GM23338 (cell line): ENCODE results near the gene TMPRSS6. TPM values are rescaled to one million over a fixed set of nuclear protein-coding genes. Genes with fewer than 3 reads are reported as not detected.

Experiments used
- ATAC-seq: fragments of 200-7000 bp; cut with Tn5 transposase; 3 replicates; pipeline ENCODE4 v1.9.1; 2020
- DNase-seq: peaks from one replicate; pipeline ENCODE4 v3.0.0-alpha.2; 2015; ENCODE audit warnings: low spot score
- H2AFZ ChIP-seq: fragments of 200-600 bp; sonication (generic); 2 replicates; pipeline ENCODE4 v1.8.0; 2016; ENCODE audit warnings: antibody characterized with exemption, mild to moderate bottlenecking, moderate library complexity
- H3F3A ChIP-seq: fragments of 200-600 bp; sonication (generic); replicated peaks from 2 replicates; pipeline ENCODE4 v1.8.0; 2017; ENCODE audit warnings: antibody characterized with exemption, mixed run types, low read depth
- H3K27ac ChIP-seq: fragments of 200-600 bp; sonication (generic); 2 replicates; pipeline ENCODE4 v1.6.1; 2016; ENCODE audit warnings: low read depth
- H3K27me3 ChIP-seq: fragments of 200-600 bp; sonication (generic); 2 replicates; pipeline ENCODE4 v1.8.0; 2016; ENCODE audit warnings: mild to moderate bottlenecking, mixed run types, moderate library complexity; ENCODE audit not compliant: insufficient read depth
- H3K36me3 ChIP-seq: fragments of 200-600 bp; sonication (generic); 2 replicates; pipeline ENCODE4 v1.8.0; 2016; ENCODE audit warnings: mild to moderate bottlenecking; ENCODE audit not compliant: insufficient read depth
- H3K4me1 ChIP-seq: fragments of 200-600 bp; sonication (generic); 2 replicates; pipeline ENCODE4 v1.8.0; 2016; ENCODE audit warnings: mild to moderate bottlenecking, moderate library complexity; ENCODE audit not compliant: insufficient read depth
- H3K4me2 ChIP-seq: fragments of 200-600 bp; sonication (generic); 2 replicates; pipeline ENCODE4 v1.7.1; 2017; ENCODE audit warnings: mixed run types
- H3K4me3 ChIP-seq: fragments of 200-600 bp; sonication (generic); 2 replicates; pipeline ENCODE4 v1.6.1; 2016; ENCODE audit warnings: mixed run types
- H3K79me2 ChIP-seq: fragments of 200-600 bp; sonication (generic); replicated peaks from 2 replicates; pipeline ENCODE4 v1.8.0; 2017; ENCODE audit warnings: mild to moderate bottlenecking; ENCODE audit not compliant: insufficient read depth
- H3K9me2 ChIP-seq: fragments of 200-600 bp; sonication (generic); 2 replicates; pipeline ENCODE4 v1.8.0; 2017; ENCODE audit not compliant: insufficient read depth
- H4K20me1 ChIP-seq: fragments of 200-600 bp; sonication (generic); replicated peaks from 2 replicates; pipeline ENCODE4 v1.8.0; 2017; ENCODE audit warnings: mild to moderate bottlenecking; ENCODE audit not compliant: insufficient read depth
- H3K27ac Mint-ChIP-seq: 2 replicates; pipeline ENCODE4 v1.8.0; 2020; ENCODE audit warnings: inconsistent platforms, mild to moderate bottlenecking, moderate library complexity, mixed read lengths
- H3K27me3 Mint-ChIP-seq: 3 replicates; pipeline ENCODE4 v1.8.0; 2022; ENCODE audit warnings: low read depth, mild to moderate bottlenecking, moderate library complexity, mixed read lengths, inconsistent platforms; ENCODE audit not compliant: insufficient read depth, poor library complexity
- H3K36me3 Mint-ChIP-seq: 3 replicates; pipeline ENCODE4 v1.8.0; 2021; ENCODE audit warnings: low read depth, mild to moderate bottlenecking, inconsistent platforms, moderate library complexity, mixed read lengths
- H3K4me1 Mint-ChIP-seq: 3 replicates; pipeline ENCODE4 v1.8.0; 2020; ENCODE audit warnings: mild to moderate bottlenecking, inconsistent platforms, mixed read lengths
- H3K4me3 Mint-ChIP-seq: 3 replicates; pipeline ENCODE4 v1.8.0; 2021; ENCODE audit warnings: moderate library complexity, mild to moderate bottlenecking, inconsistent platforms, mixed read lengths
- H3K9me3 Mint-ChIP-seq: 3 replicates; pipeline ENCODE4 v1.8.0; 2020; ENCODE audit warnings: moderate library complexity, mild to moderate bottlenecking, inconsistent platforms, mixed read lengths
- CREB1 ChIP-seq: fragments of 250-450 bp; sonication (Bioruptor Pico); IDR thresholded peaks from 2 replicates; pipeline ENCODE4 v1.5.0; 2020; ENCODE audit warnings: low read depth, mild to moderate bottlenecking, moderate library complexity
- EZH2 ChIP-seq: fragments of 200-600 bp; sonication (generic); IDR thresholded peaks from one replicate; pipeline ENCODE4 v1.8.0; 2017; ENCODE audit warnings: antibody characterized with exemption, mild to moderate bottlenecking, low read depth; ENCODE audit not compliant: unreplicated experiment
- EZH2phosphoT487 ChIP-seq: fragments of 200-600 bp; sonication (generic); IDR thresholded peaks from one replicate; pipeline ENCODE4 v1.8.1; 2018; ENCODE audit warnings: antibody characterized with exemption; ENCODE audit not compliant: unreplicated experiment
- JUNB ChIP-seq: IDR thresholded peaks from one replicate; pipeline ENCODE4 v1.6.1; 2016; ENCODE audit warnings: antibody characterized with exemption; ENCODE audit not compliant: unreplicated experiment
- NANOG ChIP-seq: IDR thresholded peaks from 2 replicates; pipeline ENCODE4 v1.6.1; 2016; ENCODE audit warnings: antibody characterized with exemption, borderline replicate concordance
- POLR2AphosphoS5 ChIP-seq: IDR thresholded peaks from 2 replicates; pipeline ENCODE4 v1.6.1; 2016; ENCODE audit warnings: antibody characterized with exemption, low read depth
- REST ChIP-seq: IDR thresholded peaks from one replicate; pipeline ENCODE4 v1.6.1; 2018; ENCODE audit warnings: antibody characterized with exemption; ENCODE audit not compliant: unreplicated experiment
- STAT1 ChIP-seq: IDR thresholded peaks from one replicate; pipeline ENCODE4 v1.6.1; 2016; ENCODE audit warnings: antibody characterized with exemption; ENCODE audit not compliant: unreplicated experiment
- ZNF114 ChIP-seq: fragments of 250-450 bp; sonication (Bioruptor Pico); IDR thresholded peaks from 2 replicates; pipeline ENCODE4 v1.5.0; 2020; ENCODE audit warnings: mild to moderate bottlenecking, moderate library complexity
- ZNF331 ChIP-seq: fragments of 250-450 bp; sonication (Bioruptor Pico); IDR thresholded peaks from 2 replicates; pipeline ENCODE4 v1.5.0; 2020; ENCODE audit warnings: low read depth, mild to moderate bottlenecking, moderate library complexity
- polyA plus RNA-seq: library from polyadenylated mRNA; unstranded; fragments of >200 nt; fragmentation: Nextera tagmentation; extraction: Ambion mirVana; gene quantifications from 2 replicates; pipeline ENCODE4 v1.2.1, GENCODE V29; 2016
- total RNA-seq: library from RNA; depleted of rRNA; stranded (reverse); fragments of >200 nt; shearing (Covaris generic); gene quantifications from 2 replicates; pipeline ENCODE4 v1.2.3, GENCODE V29; 2014
- TF ChIP-seq, protein P1 (sequence below): fragments of 250-450 bp; sonication (Bioruptor Pico); IDR thresholded peaks from 2 replicates; pipeline ENCODE4 v1.5.0; 2020; ENCODE audit warnings: mild to moderate bottlenecking, moderate library complexity
- TF ChIP-seq, protein P2 (sequence below), 2 experiments: fragments of 200-600 bp in 1 of 2; sonication (generic) in 1 of 2; conservative IDR thresholded peaks; 2 replicates each; pipeline versions ENCODE4 v1.5.1 to v1.6.1; 2016 to 2017; ENCODE audit warnings: antibody characterized with exemption in 2 of 2, low read depth in 2 of 2, mild to moderate bottlenecking in 2 of 2, moderate library complexity in 1 of 2
- TF ChIP-seq, protein P3 (sequence below): IDR thresholded peaks from 2 replicates; pipeline ENCODE4 v1.6.1; 2016; ENCODE audit warnings: antibody characterized with exemption

TMPRSS6 gene
- total and polyA plus RNA-seq, 2 experiments from 2014 or later, result 0.13 TPM; not detected in 1

- H3F3A ChIP-seq, result no peaks in the 10 kb centered on the region
- H3K27me3 Mint-ChIP-seq, result peaks cover 12% of the 10 kb centered on the region
These were observed 32.0 kb upstream of the TMPRSS6 start for GRCh38 chr22:37141476-37141875.

More at GRCh38 chr22:37141476-37141875, 32.0 kb upstream of the TMPRSS6 start:
- no peaks in the 10 kb centered on the region for H3K36me3 ChIP-seq
- ATAC-seq (no peak), DNase-seq (no peak)
- no peak overlapping the region for H3K4me3 Mint-ChIP-seq
- no peaks in the 10 kb centered on the region for H3K79me2 ChIP-seq
- no peaks in the 10 kb centered on the region for H3K9me3 Mint-ChIP-seq
- H3K36me3 Mint-ChIP-seq, result no peaks in the 10 kb centered on the region; the same call in 2 of the 3 replicates
- H3K4me1 Mint-ChIP-seq, result peaks cover 10% of the 10 kb centered on the region
- H3K27me3 ChIP-seq, result no peaks in the 10 kb centered on the region
- no peak overlapping the region for H3K4me3 ChIP-seq
- H3K27ac Mint-ChIP-seq, result no peak overlapping the region
- TF ChIP-seq, protein P1, sequence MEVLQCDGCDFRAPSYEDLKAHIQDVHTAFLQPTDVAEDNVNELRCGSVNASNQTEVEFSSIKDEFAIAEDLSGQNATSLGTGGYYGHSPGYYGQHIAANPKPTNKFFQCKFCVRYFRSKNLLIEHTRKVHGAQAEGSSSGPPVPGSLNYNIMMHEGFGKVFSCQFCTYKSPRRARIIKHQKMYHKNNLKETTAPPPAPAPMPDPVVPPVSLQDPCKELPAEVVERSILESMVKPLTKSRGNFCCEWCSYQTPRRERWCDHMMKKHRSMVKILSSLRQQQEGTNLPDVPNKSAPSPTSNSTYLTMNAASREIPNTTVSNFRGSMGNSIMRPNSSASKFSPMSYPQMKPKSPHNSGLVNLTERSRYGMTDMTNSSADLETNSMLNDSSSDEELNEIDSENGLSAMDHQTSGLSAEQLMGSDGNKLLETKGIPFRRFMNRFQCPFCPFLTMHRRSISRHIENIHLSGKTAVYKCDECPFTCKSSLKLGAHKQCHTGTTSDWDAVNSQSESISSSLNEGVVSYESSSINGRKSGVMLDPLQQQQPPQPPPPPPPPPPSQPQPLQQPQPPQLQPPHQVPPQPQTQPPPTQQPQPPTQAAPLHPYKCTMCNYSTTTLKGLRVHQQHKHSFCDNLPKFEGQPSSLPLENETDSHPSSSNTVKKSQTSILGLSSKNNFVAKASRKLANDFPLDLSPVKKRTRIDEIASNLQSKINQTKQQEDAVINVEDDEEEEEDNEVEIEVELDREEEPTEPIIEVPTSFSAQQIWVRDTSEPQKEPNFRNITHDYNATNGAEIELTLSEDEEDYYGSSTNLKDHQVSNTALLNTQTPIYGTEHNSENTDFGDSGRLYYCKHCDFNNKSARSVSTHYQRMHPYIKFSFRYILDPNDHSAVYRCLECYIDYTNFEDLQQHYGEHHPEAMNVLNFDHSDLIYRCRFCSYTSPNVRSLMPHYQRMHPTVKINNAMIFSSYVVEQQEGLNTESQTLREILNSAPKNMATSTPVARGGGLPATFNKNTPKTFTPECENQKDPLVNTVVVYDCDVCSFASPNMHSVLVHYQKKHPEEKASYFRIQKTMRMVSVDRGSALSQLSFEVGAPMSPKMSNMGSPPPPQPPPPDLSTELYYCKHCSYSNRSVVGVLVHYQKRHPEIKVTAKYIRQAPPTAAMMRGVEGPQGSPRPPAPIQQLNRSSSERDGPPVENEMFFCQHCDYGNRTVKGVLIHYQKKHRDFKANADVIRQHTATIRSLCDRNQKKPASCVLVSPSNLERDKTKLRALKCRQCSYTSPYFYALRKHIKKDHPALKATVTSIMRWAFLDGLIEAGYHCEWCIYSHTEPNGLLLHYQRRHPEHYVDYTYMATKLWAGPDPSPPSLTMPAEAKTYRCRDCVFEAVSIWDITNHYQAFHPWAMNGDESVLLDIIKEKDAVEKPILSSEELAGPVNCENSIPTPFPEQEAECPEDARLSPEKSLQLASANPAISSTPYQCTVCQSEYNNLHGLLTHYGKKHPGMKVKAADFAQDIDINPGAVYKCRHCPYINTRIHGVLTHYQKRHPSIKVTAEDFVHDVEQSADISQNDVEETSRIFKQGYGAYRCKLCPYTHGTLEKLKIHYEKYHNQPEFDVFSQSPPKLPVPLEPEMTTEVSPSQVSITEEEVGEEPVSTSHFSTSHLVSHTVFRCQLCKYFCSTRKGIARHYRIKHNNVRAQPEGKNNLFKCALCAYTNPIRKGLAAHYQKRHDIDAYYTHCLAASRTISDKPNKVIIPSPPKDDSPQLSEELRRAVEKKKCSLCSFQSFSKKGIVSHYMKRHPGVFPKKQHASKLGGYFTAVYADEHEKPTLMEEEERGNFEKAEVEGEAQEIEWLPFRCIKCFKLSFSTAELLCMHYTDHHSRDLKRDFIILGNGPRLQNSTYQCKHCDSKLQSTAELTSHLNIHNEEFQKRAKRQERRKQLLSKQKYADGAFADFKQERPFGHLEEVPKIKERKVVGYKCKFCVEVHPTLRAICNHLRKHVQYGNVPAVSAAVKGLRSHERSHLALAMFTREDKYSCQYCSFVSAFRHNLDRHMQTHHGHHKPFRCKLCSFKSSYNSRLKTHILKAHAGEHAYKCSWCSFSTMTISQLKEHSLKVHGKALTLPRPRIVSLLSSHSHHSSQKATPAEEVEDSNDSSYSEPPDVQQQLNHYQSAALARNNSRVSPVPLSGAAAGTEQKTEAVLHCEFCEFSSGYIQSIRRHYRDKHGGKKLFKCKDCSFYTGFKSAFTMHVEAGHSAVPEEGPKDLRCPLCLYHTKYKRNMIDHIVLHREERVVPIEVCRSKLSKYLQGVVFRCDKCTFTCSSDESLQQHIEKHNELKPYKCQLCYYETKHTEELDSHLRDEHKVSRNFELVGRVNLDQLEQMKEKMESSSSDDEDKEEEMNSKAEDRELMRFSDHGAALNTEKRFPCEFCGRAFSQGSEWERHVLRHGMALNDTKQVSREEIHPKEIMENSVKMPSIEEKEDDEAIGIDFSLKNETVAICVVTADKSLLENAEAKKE (CRISPR knock-in tag), result no peak
- no peak for TF ChIP-seq EZH2phosphoT487
- TF ChIP-seq JUNB, result no peak
- TF ChIP-seq, protein P2, sequence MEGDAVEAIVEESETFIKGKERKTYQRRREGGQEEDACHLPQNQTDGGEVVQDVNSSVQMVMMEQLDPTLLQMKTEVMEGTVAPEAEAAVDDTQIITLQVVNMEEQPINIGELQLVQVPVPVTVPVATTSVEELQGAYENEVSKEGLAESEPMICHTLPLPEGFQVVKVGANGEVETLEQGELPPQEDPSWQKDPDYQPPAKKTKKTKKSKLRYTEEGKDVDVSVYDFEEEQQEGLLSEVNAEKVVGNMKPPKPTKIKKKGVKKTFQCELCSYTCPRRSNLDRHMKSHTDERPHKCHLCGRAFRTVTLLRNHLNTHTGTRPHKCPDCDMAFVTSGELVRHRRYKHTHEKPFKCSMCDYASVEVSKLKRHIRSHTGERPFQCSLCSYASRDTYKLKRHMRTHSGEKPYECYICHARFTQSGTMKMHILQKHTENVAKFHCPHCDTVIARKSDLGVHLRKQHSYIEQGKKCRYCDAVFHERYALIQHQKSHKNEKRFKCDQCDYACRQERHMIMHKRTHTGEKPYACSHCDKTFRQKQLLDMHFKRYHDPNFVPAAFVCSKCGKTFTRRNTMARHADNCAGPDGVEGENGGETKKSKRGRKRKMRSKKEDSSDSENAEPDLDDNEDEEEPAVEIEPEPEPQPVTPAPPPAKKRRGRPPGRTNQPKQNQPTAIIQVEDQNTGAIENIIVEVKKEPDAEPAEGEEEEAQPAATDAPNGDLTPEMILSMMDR (conservative IDR thresholded peaks at IDR 0.05; ENCODE audit: low read depth in 2 of 2), result no peak
- no peak for TF ChIP-seq EZH2
- no peak for TF ChIP-seq STAT1
- TF ChIP-seq ZNF114 (CRISPR knock-in tag), result no peak
- TF ChIP-seq ZNF331 (CRISPR knock-in tag), result no peak
- no peak for TF ChIP-seq POLR2AphosphoS5
- no peak for TF ChIP-seq NANOG
- no peak for TF ChIP-seq CREB1
- no peak for TF ChIP-seq REST
- TF ChIP-seq, protein P3, sequence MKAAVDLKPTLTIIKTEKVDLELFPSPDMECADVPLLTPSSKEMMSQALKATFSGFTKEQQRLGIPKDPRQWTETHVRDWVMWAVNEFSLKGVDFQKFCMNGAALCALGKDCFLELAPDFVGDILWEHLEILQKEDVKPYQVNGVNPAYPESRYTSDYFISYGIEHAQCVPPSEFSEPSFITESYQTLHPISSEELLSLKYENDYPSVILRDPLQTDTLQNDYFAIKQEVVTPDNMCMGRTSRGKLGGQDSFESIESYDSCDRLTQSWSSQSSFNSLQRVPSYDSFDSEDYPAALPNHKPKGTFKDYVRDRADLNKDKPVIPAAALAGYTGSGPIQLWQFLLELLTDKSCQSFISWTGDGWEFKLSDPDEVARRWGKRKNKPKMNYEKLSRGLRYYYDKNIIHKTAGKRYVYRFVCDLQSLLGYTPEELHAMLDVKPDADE, result no peak
- no peaks in the 10 kb centered on the region for H4K20me1 ChIP-seq
- H3K9me2 ChIP-seq, result no peaks in the 10 kb centered on the region
- no peak overlapping the region for H3K4me2 ChIP-seq
- H2AFZ ChIP-seq, result no peak overlapping the region
- H3K4me1 ChIP-seq, result no peaks in the 10 kb centered on the region
- H3K27ac ChIP-seq, result no peak overlapping the region
